Panc1 (cell line): Measurements from ENCODE around the gene UNC45B. TPM values are rescaled to one million over a fixed set of nuclear protein-coding genes. Genes with fewer than 3 reads are reported as not detected.

Experiments used
- total RNA-seq: library from RNA; stranded (reverse); gene quantifications from one replicate; pipeline ENCODE4 v1.2.1, GENCODE V29; 2021; ENCODE audit not compliant: unreplicated experiment

UNC45B gene
- total RNA-seq, 1 experiment from 2014 or later, result not detected

Other genes with a start within 250 kb of the UNC45B start
- 1.5 TPM for gene CCT6B, start 186.4 kb upstream of the UNC45B start, total RNA-seq
- gene ZNF830, start 186.3 kb upstream of the UNC45B start, total RNA-seq, result 17.5 TPM
- gene LIG3, start 167.3 kb upstream of the UNC45B start, total RNA-seq, result 56.4 TPM
- gene RFFL, start 84.1 kb upstream of the UNC45B start, total RNA-seq, result 38.4 TPM
- 25.9 TPM for gene RAD51D, start 28.0 kb upstream of the UNC45B start, total RNA-seq
- gene FNDC8, start 26.2 kb upstream of the UNC45B start, total RNA-seq, result not detected
- gene NLE1, start 5.5 kb upstream of the UNC45B start, total RNA-seq, result 35.5 TPM
- gene SLC35G3, start 46.6 kb downstream of the UNC45B start, total RNA-seq, result not detected
- gene SLFN5, start 95.3 kb downstream of the UNC45B start, total RNA-seq, result 5.4 TPM
- gene SLFN11, start 225.8 kb downstream of the UNC45B start, total RNA-seq, result 45.0 TPM